GM12865 (cell line): Measurements from ENCODE around the gene MARS1.
"Not testable (repeated sequence)": the region's sequence is repeated elsewhere in the genome, so short reads cannot be mapped to it uniquely, and the experiment has no call there.

ENCODE experiments used
- DNase-seq: peaks from one replicate; pipeline ENCODE4 v3.0.0; 2010; ENCODE audit warnings: low read depth
- H3K4me3 ChIP-seq: 2 replicates; pipeline ENCODE4 v1.5.1; 2011; ENCODE audit warnings: mild to moderate bottlenecking, low read depth, low read length, control low read depth
- TF ChIP-seq, protein P1 (sequence below): IDR thresholded peaks from 2 replicates; pipeline ENCODE4 v1.5.1; 2011; ENCODE audit warnings: low read length, control low read depth, low read depth, inconsistent platforms; ENCODE audit not compliant: insufficient read depth; ENCODE audit errors: missing control alignments

Gene MARS1

DNA sequence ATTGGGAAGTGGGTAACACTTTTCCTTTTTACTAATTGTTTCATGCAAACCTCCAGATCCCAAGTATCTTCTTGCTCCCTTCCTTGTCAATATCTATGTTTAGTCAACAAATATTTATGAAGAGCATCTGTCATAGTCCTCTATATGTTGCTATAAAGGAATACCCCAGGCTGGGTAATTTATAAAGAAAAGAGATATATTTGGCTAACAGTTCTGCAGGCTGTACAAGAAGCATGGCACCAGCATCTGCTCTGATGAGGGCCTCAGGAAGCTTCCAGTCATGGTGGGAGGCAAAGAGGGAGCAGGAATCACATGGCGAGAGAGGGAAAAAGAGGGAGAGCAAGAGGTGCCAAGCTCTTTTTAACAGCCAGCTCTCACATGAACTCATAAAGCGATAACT lies 66.6 kb downstream of the MARS1 start:
- H3K4me3 ChIP-seq, result no peak overlapping the region
- TF ChIP-seq, protein P1, sequence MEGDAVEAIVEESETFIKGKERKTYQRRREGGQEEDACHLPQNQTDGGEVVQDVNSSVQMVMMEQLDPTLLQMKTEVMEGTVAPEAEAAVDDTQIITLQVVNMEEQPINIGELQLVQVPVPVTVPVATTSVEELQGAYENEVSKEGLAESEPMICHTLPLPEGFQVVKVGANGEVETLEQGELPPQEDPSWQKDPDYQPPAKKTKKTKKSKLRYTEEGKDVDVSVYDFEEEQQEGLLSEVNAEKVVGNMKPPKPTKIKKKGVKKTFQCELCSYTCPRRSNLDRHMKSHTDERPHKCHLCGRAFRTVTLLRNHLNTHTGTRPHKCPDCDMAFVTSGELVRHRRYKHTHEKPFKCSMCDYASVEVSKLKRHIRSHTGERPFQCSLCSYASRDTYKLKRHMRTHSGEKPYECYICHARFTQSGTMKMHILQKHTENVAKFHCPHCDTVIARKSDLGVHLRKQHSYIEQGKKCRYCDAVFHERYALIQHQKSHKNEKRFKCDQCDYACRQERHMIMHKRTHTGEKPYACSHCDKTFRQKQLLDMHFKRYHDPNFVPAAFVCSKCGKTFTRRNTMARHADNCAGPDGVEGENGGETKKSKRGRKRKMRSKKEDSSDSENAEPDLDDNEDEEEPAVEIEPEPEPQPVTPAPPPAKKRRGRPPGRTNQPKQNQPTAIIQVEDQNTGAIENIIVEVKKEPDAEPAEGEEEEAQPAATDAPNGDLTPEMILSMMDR, result no peak
- DNase-seq, result no peak

DNA sequence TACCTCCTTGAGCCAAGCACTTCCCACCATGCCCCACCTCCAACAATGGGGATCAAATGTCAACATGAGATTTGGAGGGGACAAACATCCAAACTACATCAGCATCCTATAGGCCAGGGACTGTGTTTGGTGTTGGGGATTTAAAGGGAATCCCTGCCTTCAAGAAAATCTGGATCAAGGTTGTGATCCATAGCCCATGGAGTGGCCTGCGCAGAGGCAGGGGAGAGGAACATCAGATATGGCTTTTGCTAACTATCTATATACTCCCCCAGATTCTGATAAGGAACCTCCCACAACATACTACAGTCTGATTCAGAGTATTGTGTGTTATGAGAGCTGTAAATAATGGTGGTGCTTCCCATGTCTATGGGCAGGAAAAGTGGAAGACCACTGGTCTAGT lies 67.0 kb downstream of the MARS1 start:
- no peak for DNase-seq
- TF ChIP-seq, protein P1, result no peak
- no peak overlapping the region for H3K4me3 ChIP-seq

DNA sequence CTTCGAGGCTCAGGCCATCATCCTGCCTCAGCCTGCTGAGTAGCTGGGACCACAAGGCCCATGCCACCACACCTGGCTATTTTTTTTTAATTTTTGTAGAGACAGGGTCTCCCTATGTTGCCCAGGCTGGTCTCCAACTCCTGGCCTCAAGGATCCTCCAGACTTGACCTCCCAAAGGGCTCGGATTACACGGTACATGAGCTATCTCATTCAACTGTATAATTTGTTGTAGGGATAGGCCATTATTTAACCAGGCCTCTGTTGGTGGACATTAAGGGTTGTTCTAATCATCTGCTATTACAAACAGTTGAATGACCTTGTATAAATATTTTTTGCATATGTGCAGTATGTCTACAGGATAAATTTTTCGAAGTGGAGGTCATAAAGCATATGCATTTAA lies 71.0 kb downstream of the MARS1 start:
- TF ChIP-seq, protein P1, result no peak
- no peak overlapping the region for H3K4me3 ChIP-seq

DNA sequence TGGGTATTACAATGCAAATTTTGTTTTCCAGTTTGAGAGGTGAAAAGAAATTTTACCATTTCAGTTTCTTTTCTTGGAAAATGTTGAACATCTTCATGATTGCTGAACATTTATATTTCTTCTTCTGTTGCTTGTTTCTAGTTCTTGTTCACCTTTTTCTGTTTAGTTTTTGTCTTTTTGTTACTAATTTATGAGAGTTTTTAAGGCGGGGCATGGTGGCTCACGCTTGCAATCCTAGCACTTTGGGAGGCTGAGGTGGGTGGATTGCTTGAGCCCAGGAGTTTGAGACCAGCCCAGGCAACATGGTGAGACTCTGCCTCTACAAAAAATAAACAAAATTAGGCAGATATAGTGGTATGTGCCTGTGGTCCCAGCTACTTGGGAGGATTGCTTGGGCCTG lies 72.6 kb downstream of the MARS1 start:
- no peak overlapping the region for H3K4me3 ChIP-seq
- no peak for DNase-seq
- TF ChIP-seq, protein P1, result no peak

More for the DNA sequence above, 71.0 kb downstream of the MARS1 start:
- no peak for DNase-seq

DNA sequence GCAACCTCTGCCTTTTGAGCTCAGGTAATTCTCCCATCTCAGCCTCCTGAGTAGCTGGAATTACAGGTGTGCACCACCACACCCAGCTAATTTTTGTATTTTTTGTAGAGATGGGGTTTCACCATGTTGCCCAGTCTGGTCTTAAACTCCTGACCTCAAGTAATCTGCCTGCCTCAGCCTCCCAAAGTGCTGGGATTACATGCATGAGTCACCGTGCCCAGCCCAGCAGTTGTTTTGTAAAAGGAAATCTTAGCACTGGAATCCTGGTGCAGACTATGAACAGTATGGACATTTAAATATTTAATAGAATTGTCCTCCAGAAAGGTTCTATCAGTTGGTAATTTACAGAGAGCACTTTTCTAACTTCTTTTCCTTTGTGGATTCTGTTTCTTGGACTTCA lies 73.2 kb downstream of the MARS1 start:
- H3K4me3 ChIP-seq, DNase-seq: not testable (repeated sequence)

DNA sequence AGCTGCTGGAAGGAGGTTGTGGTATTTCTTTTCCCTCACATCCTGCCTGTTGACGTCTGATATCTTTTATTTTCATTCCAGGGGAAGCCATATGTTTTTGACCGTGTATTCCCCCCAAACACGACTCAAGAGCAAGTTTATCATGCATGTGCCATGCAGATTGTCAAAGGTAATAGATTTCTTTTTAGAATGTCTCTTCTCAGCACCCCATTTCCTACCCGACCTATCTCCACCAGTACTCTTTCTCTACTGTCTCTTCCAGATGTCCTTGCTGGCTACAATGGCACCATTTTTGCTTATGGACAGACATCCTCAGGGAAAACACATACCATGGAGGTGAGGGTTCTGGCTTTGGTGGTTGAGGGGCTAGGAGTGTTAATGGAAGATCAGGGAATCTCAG lies 75.5 kb downstream of the MARS1 start:
- no peak for DNase-seq
- H3K4me3 ChIP-seq, result no peak overlapping the region
- TF ChIP-seq, protein P1, result no peak

DNA sequence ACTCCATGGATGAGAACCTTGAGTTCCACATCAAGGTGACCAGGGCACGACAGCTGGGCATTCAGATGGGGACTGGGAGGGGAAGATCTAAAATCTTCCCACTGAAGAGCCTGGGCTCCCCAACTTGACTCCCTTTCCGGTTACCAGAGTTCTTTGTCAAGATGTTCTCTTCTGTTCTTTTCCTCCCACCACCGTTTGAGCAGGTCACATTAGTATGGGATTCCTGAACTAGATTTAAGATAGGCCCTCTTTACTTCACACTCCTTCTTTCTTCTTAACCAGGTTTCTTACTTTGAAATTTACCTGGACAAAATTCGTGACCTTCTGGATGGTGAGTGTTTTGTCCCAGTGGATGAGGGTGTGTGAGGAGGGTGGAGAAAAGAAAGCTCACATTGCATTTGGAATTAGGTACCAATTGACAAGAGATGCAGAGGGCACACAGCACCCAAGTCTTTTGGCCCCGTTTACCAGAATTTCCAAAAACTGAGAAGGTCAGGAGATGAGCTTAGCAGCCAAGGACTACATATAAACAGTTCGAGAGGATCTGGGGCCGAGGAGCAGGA lies 76.4 kb downstream of the MARS1 start:
- H3K4me3 ChIP-seq, result no peak overlapping the region
- TF ChIP-seq, protein P1, result no peak
- no peak for DNase-seq
